A549 (cell line): ENCODE results near the gene CNIH3. TPM values are rescaled to one million over a fixed set of nuclear protein-coding genes. Genes with fewer than 3 reads are reported as not detected.

Experiments
- ATAC-seq, 2 experiments: fragments of 200-7000 bp in 1 of 2; fragments of >200 bp in 1 of 2; cut with Nextera tagmentation in 1 of 2; cut with Tn5 transposase in 1 of 2; 3 replicates each; pipeline versions ENCODE4 v1.8.0 to v1.9.1; 2018 to 2020; ENCODE audit warnings: mild to moderate bottlenecking in 1 of 2, moderate library complexity in 1 of 2
- CTCF ChIA-PET: fragments of 300-600 bp; sonication (Branson Sonifier 250); formaldehyde crosslinking; extraction: SDS; loops from one replicate; lab custom pipeline; 2021; ENCODE audit warnings: antibody characterized with exemption, inconsistent platforms; lab: Yijun Ruan, JAX
- POLR2A ChIA-PET: fragments of 350-600 bp; formaldehyde crosslinking; extraction: SDS; loops from one replicate; lab custom pipeline; 2021; ENCODE audit warnings: antibody characterized with exemption, inconsistent platforms; lab: Yijun Ruan, JAX
- DNase-seq, 2 experiments: peaks; one replicate each; pipeline versions ENCODE4 v3.0.0 to v3.0.0-alpha.2; 2011 to 2016; ENCODE audit warnings: low read depth in 1 of 2, low spot score in 1 of 2
- FAIRE-seq: peaks from 2 replicates; lab custom pipeline; 2011; peaks lifted over from hg19 to GRCh38; lab: Jason Lieb, UNC
- H3K27ac ChIP-seq, 2 experiments: fragments of >200 bp; sonication (Bioruptor Twin); formaldehyde crosslinking; 3 replicates each; pipeline ENCODE4 v1.5.1; 2016 to 2017
- H3K4me1 ChIP-seq: fragments of >200 bp; sonication (Bioruptor Twin); formaldehyde crosslinking; 3 replicates; pipeline ENCODE4 v1.6.1; 2016
- H3K4me2 ChIP-seq: fragments of >200 bp; sonication (Bioruptor Twin); formaldehyde crosslinking; 3 replicates; pipeline ENCODE4 v1.6.1; 2016
- H3K4me3 ChIP-seq: fragments of >200 bp; sonication (Bioruptor Twin); formaldehyde crosslinking; 3 replicates; pipeline ENCODE4 v1.5.1; 2016
- H3K9me3 ChIP-seq: fragments of >200 bp; sonication (Bioruptor Twin); formaldehyde crosslinking; 3 replicates; pipeline ENCODE4 v1.6.1; 2016
- CHD2 ChIP-seq: fragments of 150-350 bp; IDR thresholded peaks from 2 replicates; pipeline ENCODE4 v1.6.1; 2014; ENCODE audit warnings: low read length; ENCODE audit not compliant: partially characterized antibody
- CHD4 ChIP-seq: fragments of 200-600 bp; sonication (generic); IDR thresholded peaks from 2 replicates; pipeline ENCODE4 v1.6.1; 2016; ENCODE audit warnings: antibody characterized with exemption, mild to moderate bottlenecking, borderline replicate concordance
- EHMT2 ChIP-seq: fragments of 200-600 bp; sonication (generic); IDR thresholded peaks from 2 replicates; pipeline ENCODE4 v1.6.1; 2016; ENCODE audit warnings: antibody characterized with exemption, low read depth, mild to moderate bottlenecking, moderate library complexity
- EP300 ChIP-seq, 2 experiments: fragments of >200 bp; sonication (Bioruptor Twin); formaldehyde crosslinking; IDR thresholded peaks; 2 replicates in 1 of 2; 3 replicates in 1 of 2; pipeline ENCODE4 v1.6.1; 2016 to 2017
- FOSL2 ChIP-seq, 2 experiments: fragments of 450-650 bp in 1 of 2; fragments of >200 bp in 1 of 2; sonication (Bioruptor Twin) in 1 of 2; formaldehyde crosslinking; IDR thresholded peaks; 2 replicates each; pipeline versions ENCODE4 v1.5.0 to v1.6.1; 2016 to 2020; ENCODE audit warnings: mild to moderate bottlenecking in 1 of 2, moderate library complexity in 1 of 2
- FOXS1 ChIP-seq: fragments of 250-450 bp; sonication (Bioruptor Pico); IDR thresholded peaks from 2 replicates; pipeline ENCODE4 v1.5.0; 2020; ENCODE audit warnings: mild to moderate bottlenecking, moderate library complexity
- GATA3 ChIP-seq: IDR thresholded peaks from 2 replicates; pipeline ENCODE4 v1.6.1; 2012; ENCODE audit warnings: borderline replicate concordance
- HOXB13 ChIP-seq: fragments of 250-450 bp; sonication (Bioruptor Pico); IDR thresholded peaks from 2 replicates; pipeline ENCODE4 v1.5.0; 2020; ENCODE audit warnings: low read depth, mild to moderate bottlenecking, moderate library complexity
- JUN ChIP-seq, 2 experiments: fragments of >200 bp; sonication (Bioruptor Twin); formaldehyde crosslinking; IDR thresholded peaks; 2 replicates in 1 of 2; 3 replicates in 1 of 2; pipeline ENCODE4 v1.6.1; 2016 to 2017
- JUNB ChIP-seq: fragments of >200 bp; sonication (Bioruptor Twin); formaldehyde crosslinking; IDR thresholded peaks from 2 replicates; pipeline ENCODE4 v1.6.1; 2016
- KDM5A ChIP-seq: fragments of 200-600 bp; sonication (generic); IDR thresholded peaks from 2 replicates; pipeline ENCODE4 v1.6.1; 2016; ENCODE audit warnings: antibody characterized with exemption, mild to moderate bottlenecking
- MAFK ChIP-seq: fragments of 450-650 bp; IDR thresholded peaks from 2 replicates; pipeline ENCODE4 v1.6.1; 2014; ENCODE audit not compliant: partially characterized antibody
- MYC ChIP-seq: IDR thresholded peaks from 2 replicates; pipeline ENCODE4 v1.6.1; 2012; ENCODE audit warnings: mild to moderate bottlenecking, inconsistent platforms, low read length, improper control_type of control experiment, borderline replicate concordance
- POLR2AphosphoS2 ChIP-seq: conservative IDR thresholded peaks from 2 replicates; pipeline ENCODE4 v1.6.1; 2012; ENCODE audit warnings: low read length, improper control_type of control experiment, inconsistent platforms
- RAD21 ChIP-seq, 2 experiments: fragments of >200 bp in 1 of 2; sonication (Bioruptor Twin) in 1 of 2; formaldehyde crosslinking in 1 of 2; IDR thresholded peaks in 1 of 2; conservative IDR thresholded peaks in 1 of 2; 2 replicates in 1 of 2; 3 replicates in 1 of 2; pipeline ENCODE4 v1.6.1; 2012 to 2018; ENCODE audit warnings: inconsistent platforms in 1 of 2
- RARB ChIP-seq: fragments of 250-450 bp; sonication (Bioruptor Pico); IDR thresholded peaks from 2 replicates; pipeline ENCODE4 v1.8.0; 2021; ENCODE audit warnings: mild to moderate bottlenecking, moderate library complexity
- RFX5 ChIP-seq: fragments of 450-650 bp; IDR thresholded peaks from 2 replicates; pipeline ENCODE4 v1.7.1; 2014; ENCODE audit warnings: antibody characterized with exemption, mild to moderate bottlenecking, moderate library complexity
- TP53 ChIP-seq: fragments of 250-450 bp; sonication (Bioruptor Pico); IDR thresholded peaks from 2 replicates; pipeline ENCODE4 v1.5.0; 2021; ENCODE audit warnings: mild to moderate bottlenecking, moderate library complexity
- ZC3H11A ChIP-seq: fragments of 450-650 bp; IDR thresholded peaks from 2 replicates; pipeline ENCODE4 v1.6.1; 2014; ENCODE audit warnings: antibody characterized with exemption, mild to moderate bottlenecking
- ZSCAN20 ChIP-seq: fragments of 250-450 bp; sonication (Bioruptor Pico); IDR thresholded peaks from 2 replicates; pipeline ENCODE4 v1.8.0; 2022; ENCODE audit warnings: mild to moderate bottlenecking, moderate library complexity
- WGBS: methylation state at CpG from one replicate; pipeline ENCODE4 v1.1.6; 2017; ENCODE audit errors: missing lambda C conversion rate; 5-methylcytosine and 5-hydroxymethylcytosine counted together
- polyA plus RNA-seq, 4 experiments: library from polyadenylated mRNA; depleted of rRNA in 3 of 4; stranded (reverse); fragments of >200 nt; fragmentation: RNase III in 1 of 4; extraction: RNeasy Plus Mini Kit Qiagen cat#74134 plus additional on column Dnase treatment in 1 of 4; gene quantifications; 2 replicates in 3 of 4; 3 replicates in 1 of 4; pipeline ENCODE4 v1.2.3, GENCODE V29; 2011 to 2017
- TF ChIP-seq, protein P1 (sequence below): fragments of >200 bp; sonication (Bioruptor Twin); formaldehyde crosslinking; IDR thresholded peaks from 2 replicates; pipeline ENCODE4 v1.6.1; 2016
- TF ChIP-seq, protein P2 (sequence below): fragments of >200 bp; sonication (Bioruptor Twin); formaldehyde crosslinking; IDR thresholded peaks from 3 replicates; pipeline ENCODE4 v1.6.1; 2016
- TF ChIP-seq, protein P3 (sequence below): IDR thresholded peaks from 2 replicates; pipeline ENCODE4 v1.6.1; 2012
- TF ChIP-seq, protein P4 (sequence below): fragments of 450-650 bp; IDR thresholded peaks from 2 replicates; pipeline ENCODE4 v1.6.1; 2014; ENCODE audit warnings: antibody characterized with exemption
- TF ChIP-seq, protein P5 (sequence below): fragments of 150-350 bp; IDR thresholded peaks from 2 replicates; pipeline ENCODE4 v1.6.1; 2014; ENCODE audit warnings: low read depth, mild to moderate bottlenecking, low read length

Gene CNIH3
- polyA plus RNA-seq, 2 of the 4 experiments (the other 2 are of a cell fraction): 0.61 to 0.85 TPM

DNA sequence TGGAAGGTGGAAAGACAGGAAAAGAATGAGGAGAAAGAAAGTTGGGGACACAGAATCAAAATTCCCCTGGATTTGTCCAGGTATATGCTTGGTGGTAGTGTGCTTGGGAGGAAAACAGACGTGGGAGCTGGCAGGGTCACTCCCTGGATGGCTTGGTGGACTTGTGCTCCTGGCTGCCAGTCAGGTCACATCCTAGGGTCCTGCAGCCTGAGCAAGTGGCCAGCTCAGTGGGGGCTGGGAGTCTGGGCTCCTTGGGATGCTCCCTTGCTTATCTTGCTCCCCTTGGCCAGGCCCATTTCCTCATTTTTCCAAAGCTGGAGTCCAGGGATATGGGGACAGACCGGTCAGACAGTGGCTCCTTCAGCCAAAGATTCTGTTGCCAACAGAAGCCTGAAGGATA, 144.0 kb downstream of the CNIH3 start:
- ATAC-seq: no peak
- ChIA-PET POLR2A (no interaction called here), CTCF (interaction anchor here (1.3 to 1.4 kb wide), 2 partner anchors 35 to 246 kb away, joined by 3 read pairs; no protein-coding TSS in a partner anchor)
- TF ChIP-seq RARB (CRISPR knock-in tag) (no peak), EP300 (IDR thresholded peaks at IDR 0.05) (no peak), JUNB (no peak), FOXS1 (no peak), CHD2 (no peak), MYC (no peak), EHMT2 (no peak)
- TF ChIP-seq, protein P1, sequence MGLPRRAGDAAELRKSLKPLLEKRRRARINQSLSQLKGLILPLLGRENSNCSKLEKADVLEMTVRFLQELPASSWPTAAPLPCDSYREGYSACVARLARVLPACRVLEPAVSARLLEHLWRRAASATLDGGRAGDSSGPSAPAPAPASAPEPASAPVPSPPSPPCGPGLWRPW: no peak
- TF ChIP-seq, protein P2, sequence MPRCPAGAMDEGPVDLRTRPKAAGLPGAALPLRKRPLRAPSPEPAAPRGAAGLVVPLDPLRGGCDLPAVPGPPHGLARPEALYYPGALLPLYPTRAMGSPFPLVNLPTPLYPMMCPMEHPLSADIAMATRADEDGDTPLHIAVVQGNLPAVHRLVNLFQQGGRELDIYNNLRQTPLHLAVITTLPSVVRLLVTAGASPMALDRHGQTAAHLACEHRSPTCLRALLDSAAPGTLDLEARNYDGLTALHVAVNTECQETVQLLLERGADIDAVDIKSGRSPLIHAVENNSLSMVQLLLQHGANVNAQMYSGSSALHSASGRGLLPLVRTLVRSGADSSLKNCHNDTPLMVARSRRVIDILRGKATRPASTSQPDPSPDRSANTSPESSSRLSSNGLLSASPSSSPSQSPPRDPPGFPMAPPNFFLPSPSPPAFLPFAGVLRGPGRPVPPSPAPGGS: no peak
- Histone ChIP-seq H3K27ac (no peak overlapping the region), H3K9me3 (0 out of 3 replicates have a peak, but pooled peaks cover 5% of the 10 kb centered on the region), H3K4me1 (no peaks in the 10 kb centered on the region), H3K4me2 (no peak overlapping the region), H3K4me3 (no peak overlapping the region)
- no peak for FAIRE-seq
- WGBS: 7% methylated on average over 2 of the region's 2 CpGs
- DNase-seq: no peak

DNA sequence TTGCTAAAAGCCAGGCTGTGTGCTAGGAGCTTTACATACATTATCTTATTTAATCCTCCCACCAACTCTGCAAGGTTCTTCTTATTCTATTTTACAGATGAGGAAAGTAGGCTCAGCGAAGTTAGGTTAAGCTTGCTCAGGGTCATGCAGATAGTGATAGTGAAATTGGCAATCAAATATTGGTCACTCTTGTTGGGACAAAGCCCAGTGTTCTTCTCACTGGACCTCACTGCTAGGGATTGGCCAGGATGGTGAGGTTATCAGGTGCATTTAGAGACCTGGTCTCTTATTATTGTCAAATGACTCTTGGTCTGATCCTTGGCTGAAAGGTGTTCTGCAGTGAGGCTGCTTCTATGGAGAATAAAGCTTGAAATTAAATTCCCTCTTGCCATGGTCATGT, 145.1 kb downstream of the CNIH3 start:
- no peak overlapping the region for H3K4me3 ChIP-seq
- no peak for TF ChIP-seq TP53
- TF ChIP-seq ZSCAN20 (CRISPR knock-in tag): no peak
- no peak for TF ChIP-seq POLR2AphosphoS2
- no peak for TF ChIP-seq CHD4
- TF ChIP-seq, protein P2: no peak
- no peak for TF ChIP-seq EHMT2
- H3K27ac ChIP-seq: no peak overlapping the region
- ATAC-seq: no peak
- H3K4me2 ChIP-seq: no peak overlapping the region
- POLR2A ChIA-PET: no interaction called here
- FAIRE-seq: no peak
- no peak for DNase-seq
- 0% methylated on average over 1 of the region's 1 CpG for WGBS
- H3K9me3 ChIP-seq: 0 out of 3 replicates have a peak, but pooled peaks cover 5% of the 10 kb centered on the region
- no peaks in the 10 kb centered on the region for H3K4me1 ChIP-seq
- CTCF ChIA-PET: no interaction called here

DNA sequence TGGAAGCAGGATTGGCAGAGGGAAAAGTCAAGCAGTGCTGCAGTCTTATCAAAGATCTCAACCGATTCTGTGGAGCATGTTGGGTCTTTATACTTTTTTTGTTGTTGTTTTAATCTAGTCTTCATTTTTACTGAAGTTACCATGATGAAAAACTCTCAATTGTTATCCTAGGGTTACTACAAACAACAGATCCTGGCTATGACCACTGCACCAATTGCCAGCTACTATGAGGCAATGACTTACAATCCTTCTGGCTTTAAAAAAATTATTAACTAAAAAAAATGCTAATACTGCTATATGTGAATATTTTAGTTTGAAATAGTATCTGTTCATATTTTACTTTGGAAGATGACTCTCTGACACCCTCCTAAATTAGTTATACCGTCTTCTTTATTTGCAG, 145.9 kb downstream of the CNIH3 start:
- ChIA-PET CTCF (no interaction called here), POLR2A (no interaction called here)
- no peak overlapping the region for H3K27ac ChIP-seq
- H3K9me3 ChIP-seq: 0 out of 3 replicates have a peak, but pooled peaks cover 5% of the 10 kb centered on the region
- no peak overlapping the region for H3K4me3 ChIP-seq
- TF ChIP-seq KDM5A (no peak), HOXB13 (no peak), RFX5 (no peak), GATA3 (no peak), CHD4 (no peak), ZC3H11A (no peak), FOSL2 (IDR thresholded peaks at IDR 0.05) (no peak), FOSL2 (CRISPR knock-in tag; IDR thresholded peaks at IDR 0.05) (no peak), RAD21 (conservative IDR thresholded peaks at IDR 0.05 in 1 of 2, IDR thresholded peaks at IDR 0.05 in 1 of 2) (no peak), JUN (IDR thresholded peaks at IDR 0.05) (no peak), MAFK (no peak)
- TF ChIP-seq, protein P3, sequence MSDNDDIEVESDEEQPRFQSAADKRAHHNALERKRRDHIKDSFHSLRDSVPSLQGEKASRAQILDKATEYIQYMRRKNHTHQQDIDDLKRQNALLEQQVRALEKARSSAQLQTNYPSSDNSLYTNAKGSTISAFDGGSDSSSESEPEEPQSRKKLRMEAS: no peak
- TF ChIP-seq, protein P4, sequence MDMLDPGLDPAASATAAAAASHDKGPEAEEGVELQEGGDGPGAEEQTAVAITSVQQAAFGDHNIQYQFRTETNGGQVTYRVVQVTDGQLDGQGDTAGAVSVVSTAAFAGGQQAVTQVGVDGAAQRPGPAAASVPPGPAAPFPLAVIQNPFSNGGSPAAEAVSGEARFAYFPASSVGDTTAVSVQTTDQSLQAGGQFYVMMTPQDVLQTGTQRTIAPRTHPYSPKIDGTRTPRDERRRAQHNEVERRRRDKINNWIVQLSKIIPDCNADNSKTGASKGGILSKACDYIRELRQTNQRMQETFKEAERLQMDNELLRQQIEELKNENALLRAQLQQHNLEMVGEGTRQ: no peak
- TF ChIP-seq, protein P5, sequence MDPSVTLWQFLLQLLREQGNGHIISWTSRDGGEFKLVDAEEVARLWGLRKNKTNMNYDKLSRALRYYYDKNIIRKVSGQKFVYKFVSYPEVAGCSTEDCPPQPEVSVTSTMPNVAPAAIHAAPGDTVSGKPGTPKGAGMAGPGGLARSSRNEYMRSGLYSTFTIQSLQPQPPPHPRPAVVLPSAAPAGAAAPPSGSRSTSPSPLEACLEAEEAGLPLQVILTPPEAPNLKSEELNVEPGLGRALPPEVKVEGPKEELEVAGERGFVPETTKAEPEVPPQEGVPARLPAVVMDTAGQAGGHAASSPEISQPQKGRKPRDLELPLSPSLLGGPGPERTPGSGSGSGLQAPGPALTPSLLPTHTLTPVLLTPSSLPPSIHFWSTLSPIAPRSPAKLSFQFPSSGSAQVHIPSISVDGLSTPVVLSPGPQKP: no peak
- no peak overlapping the region for H3K4me2 ChIP-seq
- no peak for DNase-seq
- H3K4me1 ChIP-seq: no peaks in the 10 kb centered on the region
- WGBS: 13% methylated on average over 2 of the region's 2 CpGs
- FAIRE-seq: no peak
- no peak for ATAC-seq
